GM20431 (cell line): Measurements from ENCODE around the gene STK38.

Experiments used
- in situ Hi-C: fragments of 300-500 bp; cut with MseI, MboI; formaldehyde crosslinking; loops from one replicate; pipeline ENCODE4 v1.15.0; 2020; ENCODE audit warnings: low sequenced_read_pairs; ENCODE audit not compliant: unreplicated experiment

STK38 gene

DNA sequence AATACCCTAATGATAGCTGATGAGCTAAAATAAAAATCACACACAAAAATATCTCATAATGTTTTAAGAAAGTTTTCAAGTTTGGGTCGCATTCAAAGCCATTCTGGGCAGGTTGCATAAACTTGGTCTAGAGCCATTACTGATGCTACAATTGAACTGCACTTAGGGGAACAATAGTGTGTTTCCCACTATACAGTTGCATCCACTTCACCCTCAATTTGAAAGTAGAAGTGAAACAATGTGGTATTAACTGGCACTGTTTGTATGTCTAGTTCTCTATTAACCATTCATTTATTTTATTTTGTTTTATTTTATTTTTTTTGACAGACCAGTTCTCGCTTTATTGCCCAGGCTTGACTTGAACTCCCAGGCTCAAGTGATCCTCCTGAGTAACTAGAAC is 23.0 kb upstream of the STK38 start:
- in situ Hi-C loops, result no loop called here

GRCh38 chr6:36566418-36566905 is 19.2 kb upstream of the STK38 start:
- in situ Hi-C loops, result no loop called here

GRCh38 chr6:36563928-36564284 is 16.6 kb upstream of the STK38 start:
- in situ Hi-C loops, result no loop called here

- in situ Hi-C loops, result no loop called here
These were observed 16.1 kb upstream of the STK38 start for GRCh38 chr6:36563237-36563927.

DNA sequence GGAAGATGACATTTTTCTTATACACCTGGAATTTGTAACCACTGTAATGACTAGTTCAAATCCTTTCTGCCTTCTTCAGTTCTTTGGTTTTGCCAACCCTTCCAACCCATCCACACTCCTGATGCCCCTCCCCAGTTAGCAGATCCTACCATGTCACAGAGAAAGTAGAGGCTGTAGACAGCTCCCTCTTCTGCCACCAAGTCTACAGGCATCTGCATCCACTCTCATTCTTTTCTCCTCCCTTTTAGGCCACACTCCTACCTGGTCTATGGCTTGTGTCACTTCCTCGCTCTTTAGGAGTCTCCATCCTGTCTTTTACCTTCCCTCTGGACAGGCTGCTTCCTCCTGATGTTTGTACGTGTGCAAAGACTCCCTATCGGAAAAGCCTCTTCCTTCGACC is 13.5 kb upstream of the STK38 start:
- in situ Hi-C loops, result no loop called here

- in situ Hi-C loops, result no loop called here
These were observed 11.9 kb upstream of the STK38 start for GRCh38 chr6:36559011-36559793.

- in situ Hi-C loops, result no loop called here
These were observed 9.0 kb upstream of the STK38 start for GRCh38 chr6:36556281-36556680.

- in situ Hi-C loops, result no loop called here
These were observed 8.5 kb upstream of the STK38 start for GRCh38 chr6:36555750-36556252.

- in situ Hi-C loops, result no loop called here
These were observed 3.3 kb upstream of the STK38 start for GRCh38 chr6:36550473-36551000.

DNA sequence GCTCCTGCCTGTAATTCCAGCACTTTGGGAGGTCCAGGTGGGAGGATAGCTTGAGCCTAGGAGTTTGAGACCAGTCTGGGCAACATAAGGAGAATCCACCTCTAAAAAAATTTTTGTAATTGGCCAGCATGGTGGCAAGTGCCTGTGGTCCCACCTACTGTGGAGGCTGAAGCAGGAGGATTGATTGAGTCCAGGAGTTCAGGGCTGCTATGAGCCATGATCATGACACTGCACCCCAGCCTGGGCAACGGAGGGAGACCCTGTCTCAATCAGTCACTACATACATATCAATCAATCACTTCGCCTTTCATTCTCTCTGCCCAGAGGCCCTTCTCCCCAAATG is 1.1 kb upstream of the STK38 start:
- in situ Hi-C loops, result no loop called here

DNA sequence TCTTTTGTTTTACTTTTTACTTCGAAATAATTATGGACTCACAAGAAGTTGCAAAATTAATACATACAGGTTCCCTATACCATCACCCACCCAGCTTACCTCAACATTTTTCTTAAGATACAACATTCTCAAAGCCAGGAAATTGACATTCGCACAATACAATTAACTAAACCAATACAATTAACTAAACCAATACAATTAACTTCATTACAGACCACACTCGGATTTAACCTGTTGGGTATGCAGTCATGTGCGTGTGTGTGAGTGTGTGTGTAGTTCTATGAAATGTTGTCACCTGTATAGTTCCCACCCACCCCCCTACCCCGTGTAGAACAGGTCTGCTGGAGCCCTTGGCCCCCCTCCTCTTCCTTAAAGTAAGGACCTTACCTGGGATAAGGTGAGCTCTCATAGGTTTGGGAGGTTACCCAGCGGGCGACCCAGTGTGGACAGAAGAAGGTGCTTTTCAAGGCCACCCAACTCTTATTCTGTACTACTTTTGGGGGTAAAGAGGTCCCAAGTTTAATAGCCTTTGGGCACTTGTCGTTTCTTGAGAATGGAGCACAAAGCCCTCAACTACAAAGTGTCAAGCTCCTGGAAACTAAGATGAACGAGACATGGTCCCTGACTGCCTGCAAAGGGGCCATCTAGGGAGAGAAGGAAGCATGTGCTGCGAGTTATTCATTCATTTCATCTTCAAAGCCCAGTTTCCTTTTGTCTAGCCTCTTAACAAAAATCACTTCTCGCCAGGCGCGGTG is 544 bp upstream of the STK38 start:
- in situ Hi-C loops, result no loop called here

GRCh38 chr6:36546308-36546919 is 865 bp downstream of the STK38 start:
- in situ Hi-C loops, result no loop called here

DNA sequence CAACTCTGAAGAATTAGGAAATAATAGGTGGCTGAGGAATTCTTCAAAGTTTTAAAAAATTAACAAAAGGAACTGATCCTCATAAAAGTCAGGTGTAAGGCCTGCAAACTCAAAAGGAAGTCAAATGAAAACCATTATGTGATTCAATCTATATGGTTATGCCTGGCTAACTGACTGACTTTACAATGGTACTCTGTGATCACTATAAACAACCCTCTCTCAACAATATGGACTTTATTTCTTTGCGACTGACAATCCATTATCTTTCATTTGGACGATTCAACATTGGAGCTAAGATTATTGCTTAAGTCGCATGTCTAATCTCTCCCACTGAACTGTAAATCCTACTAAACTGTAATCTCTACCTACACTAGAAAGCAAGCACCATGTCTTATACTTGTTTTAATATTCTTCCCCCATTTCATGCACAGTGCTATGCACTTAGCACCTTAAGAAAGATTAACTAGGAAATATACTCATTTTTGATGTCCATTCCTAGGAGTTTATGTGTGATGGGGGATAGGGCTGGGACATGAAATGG is 1.4 kb downstream of the STK38 start:
- in situ Hi-C loops, result no loop called here

GRCh38 chr6:36544228-36544627 is 3.1 kb downstream of the STK38 start:
- in situ Hi-C loops, result no loop called here

DNA sequence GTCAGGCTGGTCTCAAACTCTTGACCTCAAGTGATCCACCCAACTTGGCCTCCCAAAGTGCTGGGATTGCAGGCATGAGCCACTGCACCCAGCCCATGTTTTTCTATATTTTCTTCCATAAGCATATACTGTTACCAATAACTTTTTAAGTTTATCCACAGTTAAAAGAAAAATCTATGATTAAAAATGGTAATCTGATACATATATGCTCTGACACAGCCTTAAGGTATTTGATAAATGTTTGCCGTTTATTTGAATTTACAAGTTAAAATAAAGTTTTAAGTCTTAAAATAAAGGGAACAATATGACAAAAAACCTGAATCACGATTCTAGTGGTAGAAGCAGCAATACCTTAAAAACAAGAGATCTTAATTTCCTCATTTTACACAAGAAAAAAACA is 5.2 kb downstream of the STK38 start:
- in situ Hi-C loops, result no loop called here

GRCh38 chr6:36539814-36540568 is 7.3 kb downstream of the STK38 start:
- in situ Hi-C loops, result no loop called here

DNA sequence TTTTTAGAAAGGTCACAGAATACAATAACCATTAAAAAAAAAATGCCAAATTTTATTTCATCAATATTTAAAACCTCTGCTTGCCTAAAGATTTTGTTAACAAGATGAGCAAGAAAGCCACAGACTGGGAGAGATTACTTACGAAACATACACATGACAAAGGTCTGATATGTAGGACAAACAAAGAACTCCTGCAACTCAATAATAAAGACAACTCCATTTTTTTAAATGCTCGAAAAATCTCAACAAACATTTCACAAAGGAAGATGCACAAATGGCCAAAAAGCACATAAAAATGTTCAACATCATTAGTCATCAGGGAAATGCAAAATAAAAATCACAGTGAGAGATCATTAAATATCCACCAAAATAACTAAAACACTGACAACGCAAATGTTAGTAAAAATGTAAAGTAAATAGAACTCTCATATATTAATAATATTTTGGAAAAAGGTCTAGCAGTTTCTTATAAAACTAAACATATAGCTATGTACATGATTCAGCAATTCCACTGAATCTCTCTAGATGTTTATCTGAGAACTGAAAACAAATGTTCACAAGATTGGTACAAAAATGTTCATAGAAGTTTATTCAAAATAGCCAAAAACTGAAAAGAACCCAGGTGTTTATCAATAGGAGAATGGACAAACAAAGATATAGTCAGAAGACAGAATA is 10.3 kb downstream of the STK38 start:
- in situ Hi-C loops, result no loop called here

- in situ Hi-C loops, result no loop called here
These were observed 14.0 kb downstream of the STK38 start for GRCh38 chr6:36533321-36533720.

DNA sequence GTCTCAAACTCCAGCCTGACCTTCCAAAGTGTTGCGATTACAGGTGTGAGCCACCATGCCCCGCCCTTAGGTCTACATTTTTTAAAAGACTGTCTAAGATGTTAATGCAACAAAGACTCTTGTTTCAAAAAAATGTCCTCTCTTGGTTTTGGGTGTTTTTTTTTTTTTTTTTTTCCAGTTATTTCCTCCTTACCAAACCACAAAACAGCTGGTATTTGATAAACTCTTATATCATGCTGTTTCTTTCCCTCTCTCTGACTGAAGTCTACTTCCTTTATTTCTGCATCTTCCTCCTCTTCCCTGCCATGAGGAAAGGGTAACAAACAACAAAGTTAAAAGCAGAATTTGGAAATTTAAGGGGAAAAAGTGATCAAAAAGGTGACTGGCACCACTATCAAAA is 21.2 kb downstream of the STK38 start:
- in situ Hi-C loops, result no loop called here
